Left lung (tissue), 10 donors: Measurements from ENCODE around the gene TLE7. TPM values are rescaled to one million over a fixed set of nuclear protein-coding genes. Genes with fewer than 3 reads are reported as not detected.

Experiments used
- ATAC-seq: fragments of 200-7000 bp; cut with Tn5 transposase; one replicate; pipeline ENCODE4 v1.9.1; 2020; ENCODE audit warnings: moderate library complexity
- DNase-seq, 4 donors: peaks; one replicate each; pipeline ENCODE4 v3.0.0-alpha.2; 2013 to 2020
- H3K27ac ChIP-seq, 2 donors: fragments of 200-600 bp; sonication (generic) in 1 of 2; one replicate each; pipeline versions ENCODE4 v1.5.0 to v1.8.0; 2020 to 2021
- H3K27me3 ChIP-seq, 2 donors: fragments of 200-600 bp; sonication (generic) in 1 of 2; one replicate each; pipeline versions ENCODE4 v1.5.0 to v1.8.0; 2020 to 2021
- H3K36me3 ChIP-seq, 2 donors: fragments of 200-600 bp; sonication (generic) in 1 of 2; one replicate each; pipeline versions ENCODE4 v1.5.0 to v1.8.0; 2020 to 2021
- H3K4me1 ChIP-seq, 2 donors: fragments of 200-600 bp; one replicate each; pipeline ENCODE4 v1.8.0; 2021
- H3K4me3 ChIP-seq, 2 donors: fragments of 200-600 bp; sonication (generic) in 1 of 2; one replicate each; pipeline versions ENCODE4 v1.5.0 to v1.8.0; 2020 to 2021; ENCODE audit warnings: mild to moderate bottlenecking in 1 of 2
- H3K9me3 ChIP-seq, 2 donors: fragments of 200-600 bp; sonication (generic) in 1 of 2; one replicate each; pipeline versions ENCODE4 v1.5.0 to v1.8.0; 2020 to 2021
- intact Hi-C, 2 donors: fragments of 100-400 bp; cut with DNase I; formaldehyde crosslinking; loops; one replicate each; pipeline versions ENCODE4 v1.11.2 to v1.14.2; 2022
- polyA plus RNA-seq, 6 donors: library from polyadenylated mRNA; unstranded; fragments of 120-200 nt; gene quantifications; one replicate each; pipeline ENCODE4 v1.2.1, GENCODE V29; 2013; ENCODE audit not compliant: insufficient read length in 6 of 6
- total RNA-seq, 2 donors: library from RNA; stranded (reverse); fragmentation: NEBNext Ultra II Directional; extraction: Animal tissue kit (Norgen Biotek cat#: 25700); gene quantifications; one replicate each; pipeline ENCODE4 v1.2.1, GENCODE V29; 2021
- TF ChIP-seq, protein P1 (sequence below), 2 donors: fragments of 200-600 bp; sonication (generic) in 1 of 2; IDR thresholded peaks; one replicate each; pipeline versions ENCODE4 v1.5.0 to v1.8.0; 2021; ENCODE audit warnings: antibody characterized with exemption in 2 of 2
- donor health status: DM: no; HTN: yes; CAD: no.
- donor health status: DM: no; HTN: no; CAD: no.

Gene TLE7
- total and polyA plus RNA-seq, 8 donors, result not detected

DNA sequence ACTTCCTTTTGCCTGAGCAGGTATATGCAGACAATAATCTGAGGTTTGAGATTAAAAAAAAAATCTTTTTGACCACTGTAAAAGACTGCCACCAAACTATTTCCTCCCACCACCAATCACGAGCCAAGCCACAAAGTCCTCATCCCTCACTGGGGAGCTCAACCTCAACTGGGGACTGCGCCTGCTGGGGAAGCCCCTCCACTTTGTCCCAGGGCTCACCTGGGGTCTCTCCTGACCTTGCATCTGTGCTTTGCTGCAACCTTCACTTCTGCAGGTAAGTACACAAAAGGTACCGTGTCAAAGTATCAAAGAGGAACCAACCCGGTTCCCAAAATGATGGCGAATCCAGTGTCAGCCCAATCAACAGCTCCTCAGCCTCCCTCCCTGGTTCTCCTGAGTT is 35.5 kb downstream of the TLE7 start:
- no peak overlapping the region for H3K4me3 ChIP-seq
- no peaks in the 10 kb centered on the region for H3K36me3 ChIP-seq
- no peaks in the 10 kb centered on the region for H3K4me1 ChIP-seq
- TF ChIP-seq, protein P1, sequence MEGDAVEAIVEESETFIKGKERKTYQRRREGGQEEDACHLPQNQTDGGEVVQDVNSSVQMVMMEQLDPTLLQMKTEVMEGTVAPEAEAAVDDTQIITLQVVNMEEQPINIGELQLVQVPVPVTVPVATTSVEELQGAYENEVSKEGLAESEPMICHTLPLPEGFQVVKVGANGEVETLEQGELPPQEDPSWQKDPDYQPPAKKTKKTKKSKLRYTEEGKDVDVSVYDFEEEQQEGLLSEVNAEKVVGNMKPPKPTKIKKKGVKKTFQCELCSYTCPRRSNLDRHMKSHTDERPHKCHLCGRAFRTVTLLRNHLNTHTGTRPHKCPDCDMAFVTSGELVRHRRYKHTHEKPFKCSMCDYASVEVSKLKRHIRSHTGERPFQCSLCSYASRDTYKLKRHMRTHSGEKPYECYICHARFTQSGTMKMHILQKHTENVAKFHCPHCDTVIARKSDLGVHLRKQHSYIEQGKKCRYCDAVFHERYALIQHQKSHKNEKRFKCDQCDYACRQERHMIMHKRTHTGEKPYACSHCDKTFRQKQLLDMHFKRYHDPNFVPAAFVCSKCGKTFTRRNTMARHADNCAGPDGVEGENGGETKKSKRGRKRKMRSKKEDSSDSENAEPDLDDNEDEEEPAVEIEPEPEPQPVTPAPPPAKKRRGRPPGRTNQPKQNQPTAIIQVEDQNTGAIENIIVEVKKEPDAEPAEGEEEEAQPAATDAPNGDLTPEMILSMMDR (IDR thresholded peaks at IDR 0.05), result no peak
- intact Hi-C loops, result no loop called here
- no peak overlapping the region for H3K27ac ChIP-seq
- H3K27me3 ChIP-seq, result peaks cover 0 to 41% of the 10 kb centered on the region in 2 donors
- ATAC-seq (no peak), DNase-seq (no peak)
- H3K9me3 ChIP-seq, result peaks cover 0 to 7% of the 10 kb centered on the region in 2 donors

DNA sequence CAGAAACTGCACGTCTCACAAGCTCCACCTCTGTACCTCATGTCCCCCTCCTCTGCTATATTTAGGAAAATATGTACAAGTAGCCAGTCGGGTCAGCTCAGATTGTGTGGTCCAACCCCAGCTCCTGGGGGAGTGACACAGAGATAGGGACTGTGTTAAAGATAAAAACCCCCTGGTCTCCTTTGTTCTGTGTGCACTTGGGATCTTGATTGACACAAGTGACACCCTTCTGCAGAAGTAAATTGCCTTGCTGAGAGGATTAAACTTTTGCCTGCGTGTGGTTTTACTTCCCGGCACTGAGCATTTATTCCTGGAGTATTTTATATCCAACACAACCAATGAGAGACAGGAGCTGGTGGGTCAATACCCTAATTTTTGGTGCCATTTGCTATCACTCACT is 37.5 kb downstream of the TLE7 start:
- TF ChIP-seq, protein P1 (IDR thresholded peaks at IDR 0.05), result no peak
- no peaks in the 10 kb centered on the region for H3K36me3 ChIP-seq
- no peak for DNase-seq
- no peaks in the 10 kb centered on the region for H3K4me1 ChIP-seq
- H3K4me3 ChIP-seq, result no peak overlapping the region
- no peak for ATAC-seq
- H3K27ac ChIP-seq, result no peak overlapping the region
- peaks cover 0 to 7% of the 10 kb centered on the region in 2 donors for H3K9me3 ChIP-seq
- H3K27me3 ChIP-seq, result peaks cover 0 to 26% of the 10 kb centered on the region in 2 donors
- intact Hi-C loops, result no loop called here

DNA sequence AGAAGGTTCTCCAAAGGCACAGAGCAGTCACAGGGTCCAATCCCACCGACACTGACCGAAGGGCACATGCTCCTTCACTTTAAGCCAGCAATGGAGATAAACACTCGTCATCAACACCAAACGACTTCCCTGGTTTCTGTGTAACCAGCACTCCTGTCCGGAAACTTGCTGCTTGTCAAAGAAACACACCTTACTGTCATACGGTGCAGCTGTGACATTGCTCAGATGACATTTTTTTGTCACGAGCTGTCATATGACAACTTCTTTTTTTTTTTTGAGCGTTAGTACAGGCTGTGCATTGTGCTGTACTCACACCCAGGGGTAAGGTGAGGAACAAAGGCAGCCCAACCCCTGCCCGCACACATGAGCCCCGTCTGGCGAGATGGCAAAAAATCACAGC is 39.2 kb downstream of the TLE7 start:
- Histone ChIP-seq H3K27me3 (peaks cover 0 to 26% of the 10 kb centered on the region in 2 donors), H3K4me1 (no peaks in the 10 kb centered on the region), H3K36me3 (no peaks in the 10 kb centered on the region), H3K27ac (no peak overlapping the region), H3K9me3 (peaks cover 0 to 7% of the 10 kb centered on the region in 2 donors), H3K4me3 (no peak overlapping the region)
- intact Hi-C loops, result no loop called here
- DNase-seq (no peak), ATAC-seq (no peak)
- TF ChIP-seq, protein P1 (IDR thresholded peaks at IDR 0.05), result no peak

DNA sequence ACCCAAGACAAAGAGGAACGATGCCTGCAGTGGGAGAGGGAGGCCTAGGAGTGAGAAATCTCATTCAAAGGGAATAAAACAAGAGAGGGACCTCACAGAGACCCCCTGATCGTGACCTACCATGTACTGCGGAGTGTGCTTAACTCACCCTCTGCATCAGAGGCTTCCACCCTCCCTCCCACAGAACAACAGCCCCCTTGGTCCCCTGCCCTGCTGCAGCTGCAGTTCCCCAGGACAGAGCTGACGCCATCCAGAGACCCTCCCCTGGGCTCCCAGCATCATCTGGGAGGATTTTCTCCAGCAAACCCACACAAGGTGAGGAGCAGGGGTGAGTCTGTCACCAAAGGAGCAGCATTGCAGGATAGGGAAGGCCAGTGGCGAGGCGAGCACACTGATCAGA is 39.8 kb downstream of the TLE7 start:
- ATAC-seq, result no peak
- Histone ChIP-seq H3K27ac (no peak overlapping the region), H3K4me3 (no peak overlapping the region), H3K9me3 (peaks cover 0 to 7% of the 10 kb centered on the region in 2 donors), H3K27me3 (peaks cover 0 to 26% of the 10 kb centered on the region in 2 donors), H3K4me1 (no peaks in the 10 kb centered on the region), H3K36me3 (no peaks in the 10 kb centered on the region)
- intact Hi-C loops, result no loop called here
- TF ChIP-seq, protein P1 (IDR thresholded peaks at IDR 0.05), result no peak
- DNase-seq, result no peak

DNA sequence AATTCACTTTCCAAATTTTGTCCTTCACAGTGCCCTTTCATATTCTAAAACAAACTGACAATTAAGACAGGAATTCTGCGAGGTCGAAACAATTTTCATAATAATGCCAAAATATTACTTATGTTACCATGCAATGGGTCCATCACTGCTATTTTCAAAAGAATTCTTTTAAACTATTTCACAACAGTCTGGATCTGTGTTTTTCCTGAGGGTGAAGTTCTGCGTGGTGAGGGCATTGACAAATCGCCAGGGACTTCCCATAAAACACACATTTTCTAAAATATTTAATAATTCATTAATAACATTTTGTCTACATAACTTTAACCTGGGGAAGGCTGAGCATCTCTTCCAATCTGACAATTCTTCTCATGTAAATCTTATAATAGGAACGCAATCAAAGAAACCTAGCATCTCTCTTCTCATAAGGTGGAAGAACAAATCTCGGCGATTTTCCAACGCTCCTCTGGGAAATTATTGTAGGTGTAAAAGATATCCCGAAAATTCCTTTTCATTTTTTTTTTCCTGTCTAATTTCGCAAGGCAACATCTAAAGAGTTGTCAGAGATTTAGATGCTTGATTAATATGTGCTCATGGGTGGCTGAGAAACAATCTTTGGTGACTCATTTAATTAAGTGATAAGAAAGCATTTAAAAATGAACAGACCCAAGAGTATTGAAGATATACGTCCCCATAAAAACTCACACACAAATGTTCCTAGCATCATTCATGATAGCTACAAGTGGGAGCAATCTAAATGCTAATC is 41.9 kb downstream of the TLE7 start:
- intact Hi-C loops, result no loop called here
- no peak for ATAC-seq
- H3K4me3 ChIP-seq, result no peak overlapping the region
- H3K36me3 ChIP-seq, result no peaks in the 10 kb centered on the region
- peaks cover 0 to 28% of the 10 kb centered on the region in 2 donors for H3K27me3 ChIP-seq
- peaks cover 0 to 7% of the 10 kb centered on the region in 2 donors for H3K9me3 ChIP-seq
- no peaks in the 10 kb centered on the region for H3K4me1 ChIP-seq
- no peak for DNase-seq
- no peak overlapping the region for H3K27ac ChIP-seq
- TF ChIP-seq, protein P1 (IDR thresholded peaks at IDR 0.05), result no peak
